ENCODE data around the gene SYCP2. TPM values are rescaled to one million over a fixed set of nuclear protein-coding genes. Genes with fewer than 3 reads are reported as not detected.
A peak's percentile ranks its signal among the peaks of the same experiment; 100 is the strongest.

SYCP2 gene
- polyA plus RNA-seq, 1 donor (not counting 4 experiments of a cell fraction or from before 2014, with no cell fraction given) = 0.12 TPM

- DNase-seq (ENCODE audit: low read depth, low spot score) (no peak), FAIRE-seq (no peak)
- no peak overlapping the region for H3K9ac ChIP-seq (ENCODE audit: control insufficient read depth, extremely low read depth, insufficient read depth, low read length)
- no peaks in the 10 kb centered on the region for H3K27me3 ChIP-seq (ENCODE audit: control insufficient read depth, extremely low read depth, insufficient read depth, low read length)
- H3K79me2 ChIP-seq (ENCODE audit: control insufficient read depth, insufficient read depth, low read length) = no peaks in the 10 kb centered on the region
- dilution Hi-C loops (cut with MboI; ENCODE audit: extremely low pct_ligation_motif_present, low sequenced_read_pairs) = no loop called here
- peaks cover 7 to 9% of the 10 kb centered on the region in 2 experiments for H3K36me3 ChIP-seq (ENCODE audit: control insufficient read depth in 2 of 2, extremely low read depth in 1 of 2, insufficient read depth in 2 of 2, low read length in 2 of 2)
- no peak for TF ChIP-seq CTCF (optimal IDR thresholded peaks at IDR 0.05 in 1 of 3, IDR thresholded peaks at IDR 0.05 in 1 of 3, conservative IDR thresholded peaks at IDR 0.05 in 1 of 3; ENCODE audit: extremely low read depth in 1 of 3, insufficient read depth in 2 of 3, low read length in 3 of 3)
- TF ChIP-seq EZH2 (IDR thresholded peaks at IDR 0.05; ENCODE audit: low read length) = no peak
- no peaks in the 10 kb centered on the region for H4K20me1 ChIP-seq (ENCODE audit: control insufficient read depth, extremely low read depth, insufficient read depth, low read length)
- no peak overlapping the region for H3K4me2 ChIP-seq (ENCODE audit: control insufficient read depth, extremely low read depth, insufficient read depth, low read depth, low read length)
- no peak overlapping the region for H3K27ac ChIP-seq (ENCODE audit: control insufficient read depth, insufficient read depth, low read length)
- no peak overlapping the region for H3K4me3 ChIP-seq (ENCODE audit: control insufficient read depth in 2 of 3, extremely low read depth in 1 of 3, insufficient read depth in 2 of 3, low read depth in 1 of 3, low read length in 3 of 3)
- no peaks in the 10 kb centered on the region for H3K9me3 ChIP-seq (ENCODE audit: control insufficient read depth, low read depth, low read length)
- H3K4me1 ChIP-seq (ENCODE audit: control insufficient read depth, extremely low read depth, insufficient read depth, low read length) = no peaks in the 10 kb centered on the region
- no peak overlapping the region for H2AFZ ChIP-seq (ENCODE audit: control insufficient read depth, low read length)
- H3K9me1 ChIP-seq (ENCODE audit: control insufficient read depth, extremely low read depth, insufficient read depth, low read length) = no peaks in the 10 kb centered on the region
These were observed 13.9 kb upstream of the SYCP2 start for GRCh38 chr20:59947376-59947775.

GRCh38 chr20:59945731-59946130, 12.3 kb upstream of the SYCP2 start:
- DNase-seq (ENCODE audit: low read depth, low spot score) (no peak), FAIRE-seq (no peak)
- TF ChIP-seq EZH2 (IDR thresholded peaks at IDR 0.05; ENCODE audit: low read length) = no peak
- no peak for TF ChIP-seq CTCF (optimal IDR thresholded peaks at IDR 0.05 in 1 of 3, IDR thresholded peaks at IDR 0.05 in 1 of 3, conservative IDR thresholded peaks at IDR 0.05 in 1 of 3; ENCODE audit: extremely low read depth in 1 of 3, insufficient read depth in 2 of 3, low read length in 3 of 3)
- no peaks in the 10 kb centered on the region for H3K9me1 ChIP-seq (ENCODE audit: control insufficient read depth, extremely low read depth, insufficient read depth, low read length)
- H3K9ac ChIP-seq (ENCODE audit: control insufficient read depth, extremely low read depth, insufficient read depth, low read length) = no peak overlapping the region
- peak overlapping the region; percentile 9 for H3K4me2 ChIP-seq (ENCODE audit: control insufficient read depth, extremely low read depth, insufficient read depth, low read depth, low read length)
- H3K4me1 ChIP-seq (ENCODE audit: control insufficient read depth, extremely low read depth, insufficient read depth, low read length) = peaks cover 6% of the 10 kb centered on the region
- peaks cover 7% of the 10 kb centered on the region for H3K79me2 ChIP-seq (ENCODE audit: control insufficient read depth, insufficient read depth, low read length)
- no peaks in the 10 kb centered on the region for H3K27me3 ChIP-seq (ENCODE audit: control insufficient read depth, extremely low read depth, insufficient read depth, low read length)
- no peak overlapping the region for H3K27ac ChIP-seq (ENCODE audit: control insufficient read depth, insufficient read depth, low read length)
- no peak overlapping the region for H2AFZ ChIP-seq (ENCODE audit: control insufficient read depth, low read length)
- H4K20me1 ChIP-seq (ENCODE audit: control insufficient read depth, extremely low read depth, insufficient read depth, low read length) = no peaks in the 10 kb centered on the region
- dilution Hi-C loops (cut with MboI; ENCODE audit: extremely low pct_ligation_motif_present, low sequenced_read_pairs) = no loop called here
- no peak overlapping the region for H3K4me3 ChIP-seq (ENCODE audit: control insufficient read depth in 2 of 3, extremely low read depth in 1 of 3, insufficient read depth in 2 of 3, low read depth in 1 of 3, low read length in 3 of 3)
- no peaks in the 10 kb centered on the region for H3K9me3 ChIP-seq (ENCODE audit: control insufficient read depth, low read depth, low read length)
- H3K36me3 ChIP-seq (ENCODE audit: control insufficient read depth in 2 of 2, extremely low read depth in 1 of 2, insufficient read depth in 2 of 2, low read length in 2 of 2) = peaks cover 7 to 9% of the 10 kb centered on the region in 2 experiments

All from keratinocyte (primary cell).